Stimulated activated naive CD8-positive, alpha-beta T cell treated with anti-CD3 and anti-CD28 coated beads, Interleukin-15, Interleukin-2, amounts not matched to agents 100 ng/mL and 50 ng/mL, for 24 hours (primary cell): ENCODE measurements around the gene ENOX1.

Experiments used
- H3K27ac Mint-ChIP-seq: one replicate; pipeline ENCODE4 v1.8.0; 2021; ENCODE audit warnings: mild to moderate bottlenecking, mixed read lengths
- H3K27me3 Mint-ChIP-seq: one replicate; pipeline ENCODE4 v1.8.0; 2021; ENCODE audit warnings: mixed read lengths
- H3K36me3 Mint-ChIP-seq: one replicate; pipeline ENCODE4 v1.8.0; 2021; ENCODE audit warnings: low read depth, mixed read lengths
- H3K4me1 Mint-ChIP-seq: one replicate; pipeline ENCODE4 v1.8.0; 2021; ENCODE audit warnings: low read depth, mixed read lengths
- H3K4me3 Mint-ChIP-seq: one replicate; pipeline ENCODE4 v1.8.0; 2021; ENCODE audit warnings: mild to moderate bottlenecking, mixed read lengths
- H3K9me3 Mint-ChIP-seq: one replicate; pipeline ENCODE4 v1.8.0; 2021; ENCODE audit warnings: mixed read lengths

The ENOX1 gene

GRCh38 chr13:43558939-43559338 lies 227.8 kb downstream of the ENOX1 start:
- Mint-ChIP-seq H3K27ac (no peak overlapping the region), H3K36me3 (no peaks in the 10 kb centered on the region)

GRCh38 chr13:43558326-43558725 lies 228.4 kb downstream of the ENOX1 start:
- no peaks in the 10 kb centered on the region for H3K36me3 Mint-ChIP-seq
- no peaks in the 10 kb centered on the region for H3K9me3 Mint-ChIP-seq
- no peak overlapping the region for H3K4me3 Mint-ChIP-seq
- H3K27ac Mint-ChIP-seq: no peak overlapping the region
- H3K27me3 Mint-ChIP-seq: peaks cover 3% of the 10 kb centered on the region
- no peaks in the 10 kb centered on the region for H3K4me1 Mint-ChIP-seq

More at GRCh38 chr13:43558939-43559338, 227.8 kb downstream of the ENOX1 start:
- H3K4me3 Mint-ChIP-seq: no peak overlapping the region
- H3K4me1 Mint-ChIP-seq: no peaks in the 10 kb centered on the region
- no peaks in the 10 kb centered on the region for H3K9me3 Mint-ChIP-seq
- peaks cover 4% of the 10 kb centered on the region for H3K27me3 Mint-ChIP-seq

- H3K9me3 Mint-ChIP-seq: no peaks in the 10 kb centered on the region
- no peak overlapping the region for H3K27ac Mint-ChIP-seq
Measured at GRCh38 chr13:43555667-43556066, 231.1 kb downstream of the ENOX1 start.

GRCh38 chr13:43551897-43552456 lies 234.8 kb downstream of the ENOX1 start:
- H3K9me3 Mint-ChIP-seq: no peaks in the 10 kb centered on the region
- peaks cover 4% of the 10 kb centered on the region for H3K27me3 Mint-ChIP-seq
- no peak overlapping the region for H3K4me3 Mint-ChIP-seq
- no peak overlapping the region for H3K27ac Mint-ChIP-seq
- H3K4me1 Mint-ChIP-seq: no peaks in the 10 kb centered on the region
- H3K36me3 Mint-ChIP-seq: no peaks in the 10 kb centered on the region

More at GRCh38 chr13:43555667-43556066, 231.1 kb downstream of the ENOX1 start:
- Mint-ChIP-seq H3K4me1 (no peaks in the 10 kb centered on the region), H3K36me3 (no peaks in the 10 kb centered on the region), H3K4me3 (no peak overlapping the region), H3K27me3 (no peaks in the 10 kb centered on the region)

- H3K27ac Mint-ChIP-seq: no peak overlapping the region
Measured at GRCh38 chr13:43546816-43547215, 240.0 kb downstream of the ENOX1 start.

GRCh38 chr13:43546251-43546650 lies 240.5 kb downstream of the ENOX1 start:
- Mint-ChIP-seq H3K27ac (no peak overlapping the region), H3K4me1 (no peaks in the 10 kb centered on the region), H3K4me3 (no peak overlapping the region), H3K36me3 (no peaks in the 10 kb centered on the region), H3K9me3 (no peaks in the 10 kb centered on the region), H3K27me3 (peaks cover 4% of the 10 kb centered on the region)

More at GRCh38 chr13:43546816-43547215, 240.0 kb downstream of the ENOX1 start:
- no peaks in the 10 kb centered on the region for H3K36me3 Mint-ChIP-seq
- no peaks in the 10 kb centered on the region for H3K4me1 Mint-ChIP-seq
- H3K27me3 Mint-ChIP-seq: peaks cover 4% of the 10 kb centered on the region
- H3K4me3 Mint-ChIP-seq: no peak overlapping the region
- no peaks in the 10 kb centered on the region for H3K9me3 Mint-ChIP-seq

GRCh38 chr13:43545317-43545874 lies 241.4 kb downstream of the ENOX1 start:
- Mint-ChIP-seq H3K27me3 (peaks cover 8% of the 10 kb centered on the region), H3K27ac (no peak overlapping the region), H3K4me1 (no peaks in the 10 kb centered on the region), H3K36me3 (no peaks in the 10 kb centered on the region), H3K4me3 (no peak overlapping the region), H3K9me3 (no peaks in the 10 kb centered on the region)

GRCh38 chr13:43544631-43545030 lies 242.1 kb downstream of the ENOX1 start:
- Mint-ChIP-seq H3K9me3 (no peaks in the 10 kb centered on the region), H3K4me3 (no peak overlapping the region), H3K27me3 (peaks cover 10% of the 10 kb centered on the region), H3K36me3 (no peaks in the 10 kb centered on the region), H3K27ac (no peak overlapping the region), H3K4me1 (no peaks in the 10 kb centered on the region)

- no peak overlapping the region for H3K4me3 Mint-ChIP-seq
- no peaks in the 10 kb centered on the region for H3K9me3 Mint-ChIP-seq
- peaks cover 8% of the 10 kb centered on the region for H3K27me3 Mint-ChIP-seq
- no peak overlapping the region for H3K27ac Mint-ChIP-seq
- no peaks in the 10 kb centered on the region for H3K4me1 Mint-ChIP-seq
- H3K36me3 Mint-ChIP-seq: no peaks in the 10 kb centered on the region
Measured at GRCh38 chr13:43544011-43544410, 242.8 kb downstream of the ENOX1 start.

- Mint-ChIP-seq H3K4me1 (no peaks in the 10 kb centered on the region), H3K4me3 (no peak overlapping the region), H3K36me3 (no peaks in the 10 kb centered on the region), H3K27me3 (peaks cover 5% of the 10 kb centered on the region), H3K27ac (no peak overlapping the region), H3K9me3 (no peaks in the 10 kb centered on the region)
Measured at GRCh38 chr13:43543331-43543730, 243.4 kb downstream of the ENOX1 start.

GRCh38 chr13:43537124-43537523 lies 249.6 kb downstream of the ENOX1 start:
- Mint-ChIP-seq H3K27me3 (peaks cover 5% of the 10 kb centered on the region), H3K27ac (no peak overlapping the region), H3K36me3 (no peaks in the 10 kb centered on the region)

GRCh38 chr13:43529796-43530195 lies 257.0 kb downstream of the ENOX1 start:
- Mint-ChIP-seq H3K27ac (no peak overlapping the region), H3K36me3 (no peaks in the 10 kb centered on the region), H3K27me3 (no peaks in the 10 kb centered on the region), H3K4me1 (no peaks in the 10 kb centered on the region), H3K9me3 (no peaks in the 10 kb centered on the region), H3K4me3 (no peak overlapping the region)

More at GRCh38 chr13:43537124-43537523, 249.6 kb downstream of the ENOX1 start:
- Mint-ChIP-seq H3K9me3 (no peaks in the 10 kb centered on the region), H3K4me3 (no peak overlapping the region), H3K4me1 (no peaks in the 10 kb centered on the region)

GRCh38 chr13:43528992-43529391 lies 257.8 kb downstream of the ENOX1 start:
- Mint-ChIP-seq H3K36me3 (no peaks in the 10 kb centered on the region), H3K4me3 (no peak overlapping the region), H3K27me3 (peaks cover 2% of the 10 kb centered on the region), H3K9me3 (no peaks in the 10 kb centered on the region), H3K27ac (no peak overlapping the region), H3K4me1 (no peaks in the 10 kb centered on the region)

GRCh38 chr13:43522788-43523187 lies 264.0 kb downstream of the ENOX1 start:
- Mint-ChIP-seq H3K4me3 (no peak overlapping the region), H3K36me3 (no peaks in the 10 kb centered on the region), H3K27me3 (peaks cover 5% of the 10 kb centered on the region)

GRCh38 chr13:43520351-43520750 lies 266.4 kb downstream of the ENOX1 start:
- H3K9me3 Mint-ChIP-seq: no peaks in the 10 kb centered on the region
- no peak overlapping the region for H3K4me3 Mint-ChIP-seq
- peaks cover 8% of the 10 kb centered on the region for H3K27me3 Mint-ChIP-seq
- no peaks in the 10 kb centered on the region for H3K36me3 Mint-ChIP-seq
- H3K27ac Mint-ChIP-seq: no peak overlapping the region
- no peaks in the 10 kb centered on the region for H3K4me1 Mint-ChIP-seq

More at GRCh38 chr13:43522788-43523187, 264.0 kb downstream of the ENOX1 start:
- no peaks in the 10 kb centered on the region for H3K9me3 Mint-ChIP-seq
- no peaks in the 10 kb centered on the region for H3K4me1 Mint-ChIP-seq
- H3K27ac Mint-ChIP-seq: no peak overlapping the region

- H3K4me1 Mint-ChIP-seq: no peaks in the 10 kb centered on the region
- H3K4me3 Mint-ChIP-seq: no peak overlapping the region
- H3K27me3 Mint-ChIP-seq: peaks cover 5% of the 10 kb centered on the region
- H3K27ac Mint-ChIP-seq: no peak overlapping the region
- H3K36me3 Mint-ChIP-seq: no peaks in the 10 kb centered on the region
- no peaks in the 10 kb centered on the region for H3K9me3 Mint-ChIP-seq
Measured at GRCh38 chr13:43518833-43519232, 267.9 kb downstream of the ENOX1 start.
